Bone marrow (tissue), 2 donors: ENCODE data around the gene FRY.
"Not testable (repeated sequence)": the region's sequence is repeated elsewhere in the genome, so short reads cannot be mapped to it uniquely, and the experiment has no call there.

Experiments used
- DNase-seq, 2 donors: peaks; one replicate each; lab custom pipeline; 2025; lab: John Stamatoyannopoulos, UW

FRY gene

GRCh38 chr13:32041429-32041828 is 9.9 kb downstream of the FRY start:
- DNase-seq = no peak

GRCh38 chr13:32042551-32042950 is 11.0 kb downstream of the FRY start:
- no peak for DNase-seq

GRCh38 chr13:32044446-32044845 is 12.9 kb downstream of the FRY start:
- DNase-seq = no peak

- no peak for DNase-seq
Observed at GRCh38 chr13:32045537-32045936, 14.0 kb downstream of the FRY start.

- DNase-seq = peak in 1 of 2 donors; percentile 58
Observed at GRCh38 chr13:32045982-32046785, 14.6 kb downstream of the FRY start.

GRCh38 chr13:32047088-32047487 is 15.5 kb downstream of the FRY start:
- DNase-seq = no peak

GRCh38 chr13:32047793-32048192 is 16.2 kb downstream of the FRY start:
- no peak for DNase-seq

GRCh38 chr13:32048816-32049215 is 17.2 kb downstream of the FRY start:
- DNase-seq = peak in 1 of 2 donors; percentile 28

GRCh38 chr13:32051156-32051555 is 19.6 kb downstream of the FRY start:
- DNase-seq = no peak

- no peak for DNase-seq
Observed at GRCh38 chr13:32056316-32056715, 24.7 kb downstream of the FRY start.

- not testable (repeated sequence) for DNase-seq
Observed at GRCh38 chr13:32057325-32057724, 25.8 kb downstream of the FRY start.

- no peak for DNase-seq
Observed at GRCh38 chr13:32059511-32059984, 28.0 kb downstream of the FRY start.

- DNase-seq = no peak
Observed at GRCh38 chr13:32060401-32060878, 28.9 kb downstream of the FRY start.

GRCh38 chr13:32063619-32064233 is 32.2 kb downstream of the FRY start:
- no peak for DNase-seq

GRCh38 chr13:32067149-32067961 is 35.8 kb downstream of the FRY start:
- no peak for DNase-seq

- no peak for DNase-seq
Observed at GRCh38 chr13:32068255-32068654, 36.7 kb downstream of the FRY start.

GRCh38 chr13:32073180-32073864 is 41.7 kb downstream of the FRY start:
- no peak for DNase-seq

- DNase-seq = no peak
Observed at GRCh38 chr13:32075170-32075851, 43.7 kb downstream of the FRY start.

- peak in 1 of 2 donors; percentile 70 for DNase-seq
Observed at GRCh38 chr13:32079587-32079986, 48.0 kb downstream of the FRY start.

- DNase-seq = no peak
Observed at GRCh38 chr13:32080328-32080744, 48.8 kb downstream of the FRY start.

GRCh38 chr13:32081591-32081990 is 50.0 kb downstream of the FRY start:
- no peak for DNase-seq
